Natural killer cell treated with Interleukin-12 subunit alpha and Interleukin-12 subunit beta and Interleukin-15 and Interleukin-18, amount 100 ng/mL, for 72 hours (primary cell): ENCODE data around the gene CA6. TPM values are rescaled to one million over a fixed set of nuclear protein-coding genes. Genes with fewer than 3 reads are reported as not detected.
A peak's percentile ranks its signal among the peaks of the same experiment; 100 is the strongest.
"Not testable (repeated sequence)": the region's sequence is repeated elsewhere in the genome, so short reads cannot be mapped to it uniquely, and the experiment has no call there.

Source experiments
- ATAC-seq, 2 donors: fragments of 150-1000 bp; cut with Tn5 transposase in 1 of 2; sonication (Bioruptor Pico), chemical (Tn5 transposase) in 1 of 2; 2 replicates each; pipeline ENCODE4 v1.10.0; 2021
- DNase-seq: peaks from one replicate; pipeline ENCODE4 v3.0.0; 2022; ENCODE audit warnings: low spot score
- H3K27ac Mint-ChIP-seq, 2 donors: 1 replicate in 1 of 2; 2 replicates in 1 of 2; pipeline ENCODE4 v1.8.0; 2022; ENCODE audit warnings: mixed read lengths in 2 of 2, mild to moderate bottlenecking in 1 of 2, moderate library complexity in 1 of 2
- H3K27me3 Mint-ChIP-seq, 2 donors: 1 replicate in 1 of 2; 2 replicates in 1 of 2; pipeline ENCODE4 v1.8.0; 2022; ENCODE audit warnings: mixed read lengths in 2 of 2
- H3K36me3 Mint-ChIP-seq: one replicate; pipeline ENCODE4 v1.8.0; 2022; ENCODE audit warnings: mixed read lengths
- H3K4me1 Mint-ChIP-seq, 2 donors: 1 replicate in 1 of 2; 2 replicates in 1 of 2; pipeline ENCODE4 v1.8.0; 2022; ENCODE audit warnings: low read depth in 2 of 2, mixed read lengths in 2 of 2, mild to moderate bottlenecking in 1 of 2
- H3K4me3 Mint-ChIP-seq: one replicate; pipeline ENCODE4 v1.8.0; 2022; ENCODE audit warnings: mixed read lengths
- H3K9me3 Mint-ChIP-seq: 2 replicates; pipeline ENCODE4 v1.8.0; 2022; ENCODE audit warnings: mixed read lengths
- total RNA-seq, 2 donors: library from RNA; stranded (reverse); gene quantifications; one replicate each; pipeline ENCODE4 v1.2.3, GENCODE V29; 2022

CA6 gene
- total RNA-seq, 2 donors from 2014 or later, result not detected

DNA sequence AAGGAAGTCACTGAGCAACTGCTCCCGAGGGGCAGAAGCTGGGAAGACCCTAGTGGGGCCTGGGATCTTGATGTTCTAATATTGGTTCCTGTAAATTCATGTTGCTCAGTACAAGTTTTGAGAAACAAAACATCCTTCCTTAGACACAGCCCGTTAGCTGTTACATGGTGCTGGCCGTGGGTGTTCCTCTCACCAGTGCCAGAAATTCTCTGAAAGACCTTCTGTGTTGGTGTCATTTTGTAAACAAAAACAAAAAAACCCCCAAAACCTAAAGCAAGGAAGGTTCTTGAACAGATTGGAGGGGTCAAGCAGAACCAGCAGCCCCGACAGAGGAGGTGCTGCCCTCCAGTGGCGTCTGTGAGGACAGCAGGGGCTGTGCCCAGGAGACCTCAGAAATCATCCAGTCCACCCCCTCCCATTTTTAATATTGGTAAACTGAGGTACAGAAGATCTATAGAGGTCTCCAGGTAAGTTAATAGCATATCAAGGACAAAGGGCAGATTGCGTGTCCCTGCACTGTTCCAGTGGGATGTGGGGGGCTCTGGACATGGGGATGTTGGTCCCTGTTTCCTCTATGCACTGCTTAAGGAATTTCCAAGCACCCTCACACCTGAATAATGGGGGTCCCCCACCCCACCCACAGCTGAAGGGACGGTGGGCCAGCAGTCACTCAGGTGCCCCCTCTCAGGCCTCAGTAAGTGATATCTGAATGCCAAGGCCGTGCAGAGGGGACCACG, 42.4 kb downstream of the CA6 start:
- H3K27ac Mint-ChIP-seq, result peak overlapping the region in 1 of 2 donors; percentile 53
- no peaks in the 10 kb centered on the region for H3K9me3 Mint-ChIP-seq
- DNase-seq (peak; percentile 71), ATAC-seq (peak; percentile 69 to 80)
- H3K27me3 Mint-ChIP-seq, result peaks cover 0 to 3% of the 10 kb centered on the region in 2 donors
- no peaks in the 10 kb centered on the region for H3K36me3 Mint-ChIP-seq
- H3K4me3 Mint-ChIP-seq, result no peak overlapping the region
- H3K4me1 Mint-ChIP-seq, result peaks cover 4 to 5% of the 10 kb centered on the region in 2 donors

DNA sequence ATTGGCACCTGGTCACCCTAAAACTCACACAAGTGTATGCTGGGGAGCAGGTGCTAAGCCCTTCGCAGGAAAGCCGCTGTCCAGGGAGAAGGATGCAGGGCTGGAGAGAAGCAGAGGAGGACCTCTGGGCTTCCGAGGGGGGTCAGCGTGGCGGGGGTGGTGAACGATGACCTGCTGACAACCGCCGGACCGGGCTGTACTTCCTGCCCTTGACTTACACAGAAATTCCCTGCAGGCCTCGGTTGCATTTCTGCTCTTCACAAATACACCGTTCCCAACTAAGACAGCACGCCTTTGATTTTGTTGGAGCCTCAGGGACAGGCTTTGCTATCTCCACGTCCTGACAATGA, 42.9 kb downstream of the CA6 start:
- Mint-ChIP-seq H3K4me3 (no peak overlapping the region), H3K27ac (no peak overlapping the region), H3K4me1 (peaks cover 4 to 5% of the 10 kb centered on the region in 2 donors), H3K36me3 (no peaks in the 10 kb centered on the region), H3K27me3 (peaks cover 0 to 3% of the 10 kb centered on the region in 2 donors), H3K9me3 (no peaks in the 10 kb centered on the region)
- no peak for ATAC-seq
- DNase-seq, result no peak

DNA sequence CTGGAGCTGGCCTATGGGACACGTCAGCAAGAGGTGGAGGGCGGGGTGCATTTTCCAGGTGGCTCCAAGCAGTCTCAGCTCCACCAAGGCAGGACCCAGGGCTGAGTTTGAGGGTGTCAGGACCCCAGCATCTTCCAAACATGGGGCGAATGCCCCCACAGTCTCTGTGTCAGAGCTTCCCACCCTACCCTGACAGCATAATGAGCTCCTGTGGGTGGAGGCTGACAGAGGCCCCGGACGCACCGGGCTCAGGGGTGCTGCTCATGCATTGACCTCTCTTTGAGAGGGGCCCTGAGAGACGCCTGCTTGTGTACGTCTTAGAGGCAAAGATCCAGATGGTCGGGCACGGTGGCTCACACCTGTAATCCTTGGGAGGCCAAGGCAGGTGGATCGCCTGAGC, 43.4 kb downstream of the CA6 start:
- Mint-ChIP-seq H3K4me3 (no peak overlapping the region), H3K4me1 (peaks cover 4 to 5% of the 10 kb centered on the region in 2 donors), H3K36me3 (no peaks in the 10 kb centered on the region), H3K9me3 (no peaks in the 10 kb centered on the region), H3K27me3 (peaks cover 0 to 3% of the 10 kb centered on the region in 2 donors), H3K27ac (no peak overlapping the region)
- ATAC-seq (no peak), DNase-seq (no peak)

DNA sequence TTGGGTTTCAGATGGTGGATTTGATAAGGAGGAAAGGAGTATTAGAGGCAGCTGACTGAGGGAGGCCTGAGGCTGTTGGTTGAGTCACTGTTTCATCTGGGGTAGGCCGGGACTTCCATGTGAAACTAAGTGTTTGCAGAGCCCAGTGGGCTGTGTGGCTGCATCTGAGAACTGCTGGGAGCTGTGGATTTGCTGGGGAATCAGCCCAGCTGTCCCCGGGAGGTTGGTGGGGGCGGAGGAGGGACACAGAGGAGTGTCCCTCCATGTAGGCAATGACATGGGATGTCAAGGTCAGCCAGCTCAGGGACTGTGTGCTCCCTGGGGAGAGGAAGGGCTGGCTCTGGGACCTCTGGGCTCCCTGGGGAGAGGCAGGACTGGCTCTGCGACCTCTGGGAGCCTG, 44.2 kb downstream of the CA6 start:
- peaks cover 4 to 5% of the 10 kb centered on the region in 2 donors for H3K4me1 Mint-ChIP-seq
- H3K4me3 Mint-ChIP-seq, result no peak overlapping the region
- ATAC-seq (no peak), DNase-seq (no peak)
- no peaks in the 10 kb centered on the region for H3K9me3 Mint-ChIP-seq
- no peak overlapping the region for H3K27ac Mint-ChIP-seq
- no peaks in the 10 kb centered on the region for H3K36me3 Mint-ChIP-seq
- peaks cover 0 to 3% of the 10 kb centered on the region in 2 donors for H3K27me3 Mint-ChIP-seq

DNA sequence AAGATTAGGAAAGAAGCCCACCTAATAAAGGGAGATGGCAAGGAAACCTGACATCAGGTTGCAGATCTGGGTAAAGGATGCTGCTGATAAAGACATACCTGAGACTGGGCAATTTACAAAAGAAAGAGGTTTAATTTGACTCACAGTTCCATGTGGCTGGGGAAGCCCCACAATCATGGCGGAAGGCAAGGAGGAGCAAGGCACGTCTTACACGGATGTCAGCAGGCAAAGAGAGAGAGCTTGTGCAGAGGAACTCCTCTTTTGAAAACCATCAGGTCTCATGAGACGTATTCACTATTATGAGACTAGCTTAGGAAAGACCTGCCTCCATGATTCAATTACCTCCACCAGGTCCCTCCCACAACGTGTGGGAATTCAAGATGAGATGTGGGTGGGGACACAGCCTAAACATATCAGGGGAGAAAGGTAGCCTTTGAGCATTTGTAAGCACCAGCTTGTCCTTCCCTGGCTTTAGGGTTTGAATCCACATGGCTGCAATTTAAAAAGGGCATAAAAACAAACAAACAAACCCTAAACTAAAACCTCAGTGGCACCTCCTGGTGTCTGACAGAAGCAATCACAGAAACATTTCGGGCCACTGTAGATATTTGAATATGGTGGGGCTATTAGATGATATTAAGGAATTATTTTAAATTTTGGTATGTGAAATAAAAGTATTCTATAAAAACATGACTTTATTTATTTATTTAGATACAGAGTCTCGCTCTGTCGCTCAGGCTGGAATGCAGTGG, 47.4 kb downstream of the CA6 start:
- no peaks in the 10 kb centered on the region for H3K36me3 Mint-ChIP-seq
- no peak overlapping the region for H3K4me3 Mint-ChIP-seq
- H3K4me1 Mint-ChIP-seq, result peaks cover 0 to under 1% of the 10 kb centered on the region in 2 donors
- no peaks in the 10 kb centered on the region for H3K27me3 Mint-ChIP-seq
- H3K9me3 Mint-ChIP-seq, result no peaks in the 10 kb centered on the region
- DNase-seq (no peak), ATAC-seq (no peak)
- no peak overlapping the region for H3K27ac Mint-ChIP-seq

DNA sequence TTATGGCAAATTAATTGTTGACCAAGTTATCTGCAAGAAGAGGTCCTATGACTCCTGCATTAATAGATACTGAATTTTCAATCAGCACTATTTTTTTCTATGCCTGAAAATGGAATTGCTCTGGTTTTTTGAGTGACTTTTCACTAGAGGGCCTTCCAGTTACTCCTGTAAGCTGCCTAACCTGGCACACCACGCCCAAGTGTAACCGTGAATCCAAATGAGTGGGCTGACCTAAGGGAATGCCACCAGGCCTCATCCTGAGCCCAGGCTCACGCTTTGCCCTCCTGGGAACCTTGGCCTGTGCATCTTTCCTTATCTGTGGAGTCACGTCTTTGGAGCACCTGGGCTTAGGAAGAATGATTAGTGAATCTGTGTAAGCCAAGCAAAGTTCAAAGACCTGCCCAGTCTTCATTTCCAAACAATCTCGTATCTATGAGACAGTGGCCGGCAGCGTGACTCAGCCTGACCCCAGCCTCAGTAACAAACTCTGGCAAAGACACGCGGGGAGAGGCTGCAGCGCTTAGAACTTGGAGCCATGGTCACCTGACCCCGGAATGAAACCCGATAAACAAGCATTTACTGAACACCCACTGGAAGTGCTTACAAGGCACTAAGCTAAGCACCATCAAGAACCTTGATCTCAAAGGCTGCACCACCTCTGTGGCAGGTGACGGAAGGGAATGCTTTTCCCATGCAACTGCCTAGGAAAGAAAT, 48.5 kb downstream of the CA6 start:
- ATAC-seq, H3K36me3 Mint-ChIP-seq, H3K4me3 Mint-ChIP-seq, H3K27ac Mint-ChIP-seq, H3K4me1 Mint-ChIP-seq, H3K27me3 Mint-ChIP-seq, DNase-seq, H3K9me3 Mint-ChIP-seq: not testable (repeated sequence)

DNA sequence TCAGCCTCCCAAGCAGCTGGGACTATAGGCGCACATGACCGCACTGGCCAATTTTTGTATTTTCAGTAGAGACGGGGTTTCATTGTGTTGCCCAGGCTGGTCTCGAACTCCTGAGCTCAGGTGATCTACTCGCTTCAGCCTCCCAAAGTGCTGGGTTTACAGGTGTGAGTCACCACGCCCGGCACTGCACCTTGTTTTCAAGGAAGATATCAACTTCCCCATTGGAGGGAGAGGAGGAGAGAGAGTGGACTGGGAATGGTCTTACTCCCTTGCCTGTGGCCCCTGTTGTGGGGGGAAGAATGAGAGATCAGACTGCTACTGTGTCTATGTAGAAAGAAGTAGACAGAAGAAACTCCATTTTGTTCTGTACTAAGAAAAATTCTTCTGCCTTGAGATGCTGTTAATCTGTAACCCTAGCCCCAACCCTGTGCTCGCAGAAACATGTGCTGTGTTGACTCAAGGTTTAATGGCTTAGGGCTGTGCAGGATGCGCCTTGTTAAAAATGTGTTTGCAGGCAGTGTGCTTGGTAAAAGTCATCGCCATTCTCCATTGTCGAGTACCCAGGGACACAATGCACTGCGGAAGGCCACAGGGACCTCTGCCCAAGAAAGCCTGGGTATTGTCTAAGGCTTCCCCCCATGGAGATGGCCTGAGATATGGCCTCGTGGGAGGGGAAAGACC, 56.0 kb downstream of the CA6 start:
- H3K36me3 Mint-ChIP-seq, H3K27ac Mint-ChIP-seq, H3K27me3 Mint-ChIP-seq, DNase-seq, H3K4me1 Mint-ChIP-seq, ATAC-seq, H3K4me3 Mint-ChIP-seq, H3K9me3 Mint-ChIP-seq: not testable (repeated sequence)

DNA sequence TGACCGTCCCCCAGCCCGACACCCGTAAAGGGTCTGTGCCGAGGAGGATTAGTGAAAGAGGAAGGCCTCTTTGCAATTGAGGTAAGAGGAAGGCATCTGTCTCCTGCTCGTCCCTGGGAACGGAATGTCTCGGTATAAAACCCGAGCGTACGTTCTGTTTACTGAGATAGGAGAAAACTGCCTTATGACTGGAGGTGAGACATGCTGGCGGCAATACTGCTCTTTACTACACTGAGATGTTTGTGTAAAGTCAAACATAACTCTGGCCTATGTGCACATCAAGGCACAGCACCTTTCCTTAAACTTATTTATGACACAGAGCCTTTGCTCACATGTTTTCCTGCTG, 56.5 kb downstream of the CA6 start:
- H3K36me3 Mint-ChIP-seq, DNase-seq, H3K9me3 Mint-ChIP-seq, H3K4me3 Mint-ChIP-seq, H3K4me1 Mint-ChIP-seq, H3K27me3 Mint-ChIP-seq, ATAC-seq, H3K27ac Mint-ChIP-seq: not testable (repeated sequence)

DNA sequence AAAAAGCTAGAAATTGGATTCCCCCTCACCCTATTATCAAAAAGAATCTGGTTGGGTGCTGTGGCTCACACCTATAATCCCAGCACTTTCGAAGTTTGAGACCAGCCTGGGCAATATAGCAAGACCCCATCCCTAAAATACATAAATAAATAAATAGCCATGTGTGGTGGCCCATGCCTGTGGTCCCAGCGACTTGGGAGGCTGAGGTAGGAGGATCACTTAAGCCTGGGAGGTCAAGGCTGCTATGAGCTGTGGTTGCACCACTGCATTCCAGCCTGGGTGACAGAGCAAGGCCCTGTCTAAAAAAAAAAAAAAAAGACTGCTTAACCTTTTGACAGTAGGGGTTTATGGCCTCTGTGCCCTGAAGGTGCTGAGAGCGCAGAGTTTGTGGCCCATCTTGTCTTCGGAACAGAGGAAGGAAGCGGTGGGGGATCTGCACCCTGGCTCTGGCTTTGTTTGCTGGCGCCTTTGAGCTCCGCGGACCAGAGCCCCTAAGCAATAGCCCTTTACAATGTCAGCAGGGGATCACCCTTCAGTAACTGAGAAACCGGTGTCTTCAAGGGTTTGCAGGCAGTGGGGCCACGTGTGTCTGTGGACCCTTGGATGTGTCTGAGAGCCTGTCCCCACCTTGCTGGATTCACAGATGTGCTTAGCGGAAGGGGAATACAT, 58.5 kb downstream of the CA6 start:
- Mint-ChIP-seq H3K9me3 (no peaks in the 10 kb centered on the region), H3K36me3 (no peaks in the 10 kb centered on the region), H3K4me3 (no peak overlapping the region), H3K4me1 (no peaks in the 10 kb centered on the region), H3K27ac (no peak overlapping the region), H3K27me3 (no peaks in the 10 kb centered on the region)
- ATAC-seq (no peak), DNase-seq (no peak)

DNA sequence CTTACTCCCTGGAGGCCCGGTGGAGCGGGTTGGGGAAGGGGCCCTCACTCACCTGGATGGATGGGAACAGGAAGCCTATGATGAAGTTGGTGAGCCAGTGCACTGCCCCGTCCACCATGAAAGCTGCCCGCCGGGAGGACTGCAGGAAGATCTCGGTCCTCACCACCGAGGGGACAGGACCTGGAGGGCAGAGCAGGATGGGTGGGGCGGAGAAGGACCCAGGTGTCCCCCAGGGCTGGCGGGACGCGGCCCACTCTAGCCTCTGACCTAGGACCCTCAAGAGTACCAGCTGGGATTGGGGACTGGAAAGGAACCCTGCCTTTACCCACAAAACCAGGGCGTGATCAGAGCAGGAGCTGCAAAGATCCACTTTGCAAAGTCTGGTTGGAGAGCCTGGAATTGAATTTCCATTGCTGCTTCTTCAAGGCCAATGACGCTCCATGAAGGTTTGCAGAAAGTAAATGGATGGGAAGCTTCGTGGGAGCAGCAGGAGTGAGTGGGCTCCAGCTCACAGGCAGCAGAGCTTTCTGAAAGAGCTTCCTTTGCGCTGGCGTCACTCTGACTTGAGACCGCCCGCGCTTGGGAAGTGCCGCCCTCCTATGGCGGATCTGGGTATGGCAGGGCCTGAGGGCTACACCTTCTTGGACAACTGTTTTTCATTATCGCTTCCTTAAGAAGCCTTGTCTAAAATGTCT, 59.2 kb downstream of the CA6 start:
- H3K27me3 Mint-ChIP-seq, result no peaks in the 10 kb centered on the region
- H3K4me3 Mint-ChIP-seq, result no peak overlapping the region
- no peaks in the 10 kb centered on the region for H3K9me3 Mint-ChIP-seq
- no peak overlapping the region for H3K27ac Mint-ChIP-seq
- peak; percentile 77 for DNase-seq
- H3K4me1 Mint-ChIP-seq, result no peaks in the 10 kb centered on the region
- no peaks in the 10 kb centered on the region for H3K36me3 Mint-ChIP-seq
- peak; percentile 74 to 80 for ATAC-seq

DNA sequence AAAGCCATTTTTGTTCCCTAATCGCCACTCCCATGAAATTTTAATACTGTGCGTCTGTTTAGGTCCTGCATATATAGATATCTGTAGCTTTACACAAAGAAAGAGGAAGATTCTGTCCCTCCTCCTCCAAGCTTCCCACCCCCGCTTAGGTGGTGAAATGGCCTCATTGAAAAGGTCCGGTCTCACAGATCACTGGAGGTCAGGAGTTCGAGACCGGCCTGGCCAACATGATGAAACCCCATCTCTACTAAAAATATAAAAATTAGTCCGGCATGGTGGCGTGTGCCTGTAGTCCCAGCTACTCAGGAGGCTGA, 59.7 kb downstream of the CA6 start:
- DNase-seq, result no peak
- ATAC-seq, result no peak
- no peaks in the 10 kb centered on the region for H3K36me3 Mint-ChIP-seq
- no peaks in the 10 kb centered on the region for H3K9me3 Mint-ChIP-seq
- H3K4me1 Mint-ChIP-seq, result no peaks in the 10 kb centered on the region
- no peak overlapping the region for H3K4me3 Mint-ChIP-seq
- peaks cover 0 to 2% of the 10 kb centered on the region in 2 donors for H3K27me3 Mint-ChIP-seq
- H3K27ac Mint-ChIP-seq, result no peak overlapping the region

DNA sequence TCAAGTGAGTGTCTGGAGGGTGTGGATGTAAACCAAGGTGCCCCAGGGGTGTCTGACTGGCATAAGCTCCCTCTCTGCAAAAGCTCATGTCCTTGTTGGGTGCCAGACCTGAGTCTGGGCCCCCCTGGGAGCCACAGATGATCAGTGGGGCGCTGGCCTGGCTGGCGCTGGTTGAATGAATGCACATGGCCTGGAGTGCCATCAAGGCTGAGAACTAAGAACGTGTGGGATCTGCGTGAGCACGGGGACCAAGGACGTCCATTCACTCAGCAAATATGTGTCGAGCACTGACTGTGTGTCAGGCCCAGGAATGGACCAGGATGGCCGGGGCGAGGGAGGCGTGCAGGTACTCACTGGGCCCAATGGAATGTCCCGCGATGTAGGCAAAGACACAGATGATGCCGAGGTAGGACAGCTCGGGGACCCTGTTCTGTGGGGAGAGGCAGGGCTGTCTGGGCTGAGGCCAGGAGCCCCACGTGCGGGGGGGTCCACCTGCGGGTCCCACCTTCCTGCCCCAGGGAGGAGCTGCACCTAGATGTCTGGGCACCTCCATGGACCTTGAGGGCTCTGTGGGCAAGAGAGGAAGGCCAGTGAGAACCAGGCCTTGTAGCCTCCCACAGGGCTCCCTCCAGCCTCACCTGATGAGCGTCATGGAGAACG, 61.4 kb downstream of the CA6 start:
- no peak for DNase-seq
- Mint-ChIP-seq H3K27ac (no peak overlapping the region), H3K4me3 (no peak overlapping the region), H3K27me3 (peaks cover 4 to 12% of the 10 kb centered on the region in 2 donors), H3K36me3 (no peaks in the 10 kb centered on the region), H3K9me3 (no peaks in the 10 kb centered on the region), H3K4me1 (peaks cover 0 to 6% of the 10 kb centered on the region in 2 donors)
- ATAC-seq, result peak in 1 of 2 donors; percentile 22

DNA sequence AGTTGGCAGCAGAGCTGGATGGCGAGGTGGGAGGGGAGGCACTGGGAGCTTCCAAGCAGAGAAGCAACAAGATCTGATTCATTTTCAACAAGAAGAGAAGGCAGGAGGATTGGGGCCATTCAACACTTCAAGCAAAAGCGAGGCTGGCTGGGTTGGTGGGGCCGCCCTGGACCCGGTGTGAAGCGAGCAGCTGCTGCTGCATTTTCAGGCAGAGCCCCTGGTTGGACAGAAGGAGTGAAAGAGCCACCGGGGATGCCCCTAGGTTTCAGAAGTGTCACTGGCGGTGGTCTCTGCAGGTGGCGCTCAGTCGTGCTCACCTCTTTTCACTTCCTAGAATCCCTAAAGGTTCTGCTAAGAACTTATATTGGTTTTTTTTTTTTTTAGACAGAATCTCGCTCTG, 62.6 kb downstream of the CA6 start:
- H3K9me3 Mint-ChIP-seq, result no peaks in the 10 kb centered on the region
- H3K4me1 Mint-ChIP-seq, result peaks cover 0 to 6% of the 10 kb centered on the region in 2 donors
- H3K36me3 Mint-ChIP-seq, result no peaks in the 10 kb centered on the region
- DNase-seq, result no peak
- H3K27ac Mint-ChIP-seq, result no peak overlapping the region
- no peak overlapping the region for H3K4me3 Mint-ChIP-seq
- ATAC-seq, result no peak
- peaks cover 4 to 12% of the 10 kb centered on the region in 2 donors for H3K27me3 Mint-ChIP-seq
